ENCODE data around the gene UGT1A9.

Gene UGT1A9

DNA sequence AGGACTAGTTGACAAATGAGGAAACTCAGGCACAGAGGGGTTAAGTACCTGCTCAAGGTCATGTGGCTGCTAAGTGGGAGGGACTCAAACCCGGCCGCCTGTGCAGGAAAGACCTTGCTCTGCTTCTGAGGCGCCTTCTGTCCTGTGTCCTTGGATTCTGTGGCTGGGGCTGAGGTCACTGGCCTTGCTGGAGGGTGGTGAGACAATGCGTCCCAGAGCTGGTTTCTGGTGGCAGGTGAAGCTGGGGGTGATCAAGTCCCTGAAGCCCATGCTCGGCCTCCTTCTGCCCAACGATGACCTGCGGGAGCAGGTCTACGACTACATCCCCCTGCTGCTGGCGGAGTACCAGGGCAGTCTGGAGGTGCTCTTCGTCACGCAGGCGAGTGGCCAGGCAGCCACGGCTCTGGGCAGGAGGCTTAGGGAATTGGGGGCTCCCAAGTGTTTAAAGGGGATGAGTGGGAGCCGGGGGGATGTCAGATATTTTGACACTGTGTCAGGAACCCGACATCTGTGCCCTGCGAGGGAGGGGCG, 122.5 kb downstream of the UGT1A9 start:
- Mint-ChIP-seq H3K9me3 (no peaks in the 10 kb centered on the region), H3K36me3 (ENCODE audit: low read depth) (no peaks in the 10 kb centered on the region), H3K4me1 (peaks cover 17% of the 10 kb centered on the region), H3K27ac (no peak overlapping the region), H3K27me3 (ENCODE audit: low read depth, poor library complexity) (peaks cover 7% of the 10 kb centered on the region), H3K4me3 (no peak overlapping the region)
- TF ChIP-seq, protein P1, sequence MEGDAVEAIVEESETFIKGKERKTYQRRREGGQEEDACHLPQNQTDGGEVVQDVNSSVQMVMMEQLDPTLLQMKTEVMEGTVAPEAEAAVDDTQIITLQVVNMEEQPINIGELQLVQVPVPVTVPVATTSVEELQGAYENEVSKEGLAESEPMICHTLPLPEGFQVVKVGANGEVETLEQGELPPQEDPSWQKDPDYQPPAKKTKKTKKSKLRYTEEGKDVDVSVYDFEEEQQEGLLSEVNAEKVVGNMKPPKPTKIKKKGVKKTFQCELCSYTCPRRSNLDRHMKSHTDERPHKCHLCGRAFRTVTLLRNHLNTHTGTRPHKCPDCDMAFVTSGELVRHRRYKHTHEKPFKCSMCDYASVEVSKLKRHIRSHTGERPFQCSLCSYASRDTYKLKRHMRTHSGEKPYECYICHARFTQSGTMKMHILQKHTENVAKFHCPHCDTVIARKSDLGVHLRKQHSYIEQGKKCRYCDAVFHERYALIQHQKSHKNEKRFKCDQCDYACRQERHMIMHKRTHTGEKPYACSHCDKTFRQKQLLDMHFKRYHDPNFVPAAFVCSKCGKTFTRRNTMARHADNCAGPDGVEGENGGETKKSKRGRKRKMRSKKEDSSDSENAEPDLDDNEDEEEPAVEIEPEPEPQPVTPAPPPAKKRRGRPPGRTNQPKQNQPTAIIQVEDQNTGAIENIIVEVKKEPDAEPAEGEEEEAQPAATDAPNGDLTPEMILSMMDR (IDR thresholded peaks at IDR 0.05): no peak
- DNase-seq: no peak

DNA sequence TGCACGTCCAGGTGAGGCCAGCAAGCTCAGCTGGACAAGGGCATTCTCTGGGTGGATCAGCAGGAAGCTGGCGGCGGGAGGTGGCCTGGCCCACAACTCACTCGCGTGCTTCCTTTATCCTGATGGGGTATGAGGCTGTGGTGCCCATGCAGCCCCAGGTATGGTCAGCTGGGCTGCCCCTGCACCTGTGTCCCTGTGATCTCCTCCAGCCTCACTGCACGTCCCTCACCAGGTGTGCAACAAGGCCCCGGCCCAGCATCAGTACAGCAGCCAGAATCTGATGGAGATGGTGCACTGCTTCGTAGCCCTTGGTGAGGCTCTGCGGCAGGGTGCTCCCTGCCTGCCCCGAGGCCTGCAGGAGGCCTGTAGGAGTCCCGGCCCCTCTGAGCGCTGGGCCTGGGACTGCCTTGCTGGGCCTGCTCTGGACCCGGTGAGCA, 124.1 kb downstream of the UGT1A9 start:
- Mint-ChIP-seq H3K27ac (no peak overlapping the region), H3K9me3 (peaks cover 5% of the 10 kb centered on the region), H3K4me1 (peaks cover 15% of the 10 kb centered on the region), H3K27me3 (ENCODE audit: low read depth, poor library complexity) (peaks cover 8% of the 10 kb centered on the region), H3K4me3 (no peak overlapping the region), H3K36me3 (ENCODE audit: low read depth) (no peaks in the 10 kb centered on the region)
- TF ChIP-seq, protein P1 (IDR thresholded peaks at IDR 0.05): no peak
- DNase-seq: no peak

DNA sequence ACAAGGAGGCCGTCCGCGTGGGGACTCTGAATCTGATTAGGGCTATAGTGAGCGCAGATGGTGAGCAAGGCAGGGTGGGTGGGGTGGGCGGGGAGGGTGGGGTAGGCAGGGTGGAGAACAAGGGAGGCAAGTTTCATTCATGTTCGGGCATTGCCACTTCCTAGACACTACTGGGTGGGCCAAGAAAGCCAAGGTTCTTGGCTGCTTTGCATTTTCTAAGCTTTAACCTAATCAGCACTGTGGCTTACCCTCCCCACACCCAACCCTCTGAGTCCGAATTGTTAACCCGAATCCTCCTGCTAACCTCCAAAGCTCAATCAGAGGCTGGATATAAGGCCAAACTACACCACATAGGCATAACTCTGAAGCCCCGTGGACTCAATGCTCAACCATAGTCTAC, 124.6 kb downstream of the UGT1A9 start:
- Mint-ChIP-seq H3K27me3 (ENCODE audit: low read depth, poor library complexity) (peaks cover 8% of the 10 kb centered on the region), H3K27ac (no peak overlapping the region), H3K4me1 (peaks cover 10% of the 10 kb centered on the region), H3K4me3 (no peak overlapping the region), H3K9me3 (peaks cover 5% of the 10 kb centered on the region), H3K36me3 (ENCODE audit: low read depth) (no peaks in the 10 kb centered on the region)
- TF ChIP-seq, protein P1 (IDR thresholded peaks at IDR 0.05): no peak
- no peak for DNase-seq

DNA sequence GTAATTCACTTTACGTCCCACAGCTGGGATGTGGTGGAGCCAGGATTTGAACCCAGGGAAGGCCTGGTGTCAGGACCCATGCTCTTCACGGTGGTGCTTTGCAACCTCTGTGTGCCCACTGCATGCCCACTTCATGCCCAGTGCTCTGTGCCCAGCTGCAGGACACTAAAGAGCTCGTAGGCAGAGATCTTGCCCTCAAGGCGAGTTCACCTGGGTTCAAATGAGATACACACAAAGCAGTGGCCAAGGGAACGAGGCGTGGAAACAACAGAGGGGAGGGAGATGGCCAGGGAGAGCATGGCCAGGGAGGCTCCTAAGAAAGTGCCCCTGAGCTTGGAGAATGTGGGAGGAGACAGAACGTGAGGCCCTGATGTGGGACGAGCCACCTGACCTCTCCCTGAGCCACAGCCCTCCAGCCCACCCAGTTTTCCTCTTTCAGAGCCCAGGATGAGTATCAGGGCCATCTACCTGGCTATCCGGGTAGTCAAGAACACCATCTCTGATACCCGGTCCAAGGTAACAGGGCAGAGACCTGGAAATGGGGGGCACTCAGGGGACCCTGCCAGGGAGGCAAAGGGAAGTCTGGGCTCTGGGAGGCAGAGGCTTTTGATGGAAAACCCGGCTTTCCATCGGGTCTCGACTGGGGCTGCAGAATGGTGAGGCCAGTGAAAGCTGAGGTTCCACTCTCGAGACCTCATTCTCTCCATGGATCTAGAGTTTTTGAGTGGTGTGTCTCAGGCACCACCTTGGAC, 126.8 kb downstream of the UGT1A9 start:
- no peaks in the 10 kb centered on the region for H3K36me3 Mint-ChIP-seq (ENCODE audit: low read depth)
- DNase-seq: no peak
- TF ChIP-seq, protein P1 (IDR thresholded peaks at IDR 0.05): no peak
- H3K27me3 Mint-ChIP-seq (ENCODE audit: low read depth, poor library complexity): peaks cover 8% of the 10 kb centered on the region
- H3K9me3 Mint-ChIP-seq: peaks cover 5% of the 10 kb centered on the region
- H3K4me1 Mint-ChIP-seq: peaks cover 2% of the 10 kb centered on the region
- no peak overlapping the region for H3K4me3 Mint-ChIP-seq
- H3K27ac Mint-ChIP-seq: no peak overlapping the region

DNA sequence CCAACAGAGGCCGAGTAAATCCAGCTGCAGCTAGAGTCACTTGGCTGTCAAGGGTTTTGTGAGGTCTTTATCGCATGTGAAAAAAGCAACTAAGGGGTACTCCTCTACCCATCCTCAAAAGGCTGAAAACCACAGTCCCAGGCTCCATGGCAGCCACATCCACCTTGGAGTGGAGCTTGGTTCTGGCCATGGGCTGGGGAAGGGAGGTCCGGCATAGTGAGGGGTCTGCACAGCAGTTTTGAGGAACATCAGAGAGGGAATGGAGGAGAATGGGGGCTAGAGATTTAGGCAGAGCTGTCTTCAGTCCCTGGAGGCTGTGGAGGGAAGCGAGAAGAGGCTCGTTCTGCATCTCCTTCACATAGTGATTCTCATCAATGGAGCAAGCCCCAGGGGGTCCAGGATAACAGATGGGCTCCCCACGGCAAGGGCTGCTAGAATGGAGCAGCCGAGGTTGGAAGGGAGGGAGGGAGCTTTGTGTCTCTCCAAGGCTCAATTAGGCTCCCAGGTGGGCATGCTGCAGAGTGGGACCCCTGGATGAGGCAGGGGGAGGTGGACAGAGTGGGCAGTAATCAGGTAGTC, 127.5 kb downstream of the UGT1A9 start:
- Mint-ChIP-seq H3K4me3 (no peak overlapping the region), H3K9me3 (peaks cover 5% of the 10 kb centered on the region), H3K27me3 (ENCODE audit: low read depth, poor library complexity) (peaks cover 11% of the 10 kb centered on the region), H3K4me1 (no peaks in the 10 kb centered on the region), H3K27ac (no peak overlapping the region), H3K36me3 (ENCODE audit: low read depth) (no peaks in the 10 kb centered on the region)
- TF ChIP-seq, protein P1 (IDR thresholded peaks at IDR 0.05): no peak
- DNase-seq: no peak
